CD4-positive, alpha-beta T cell treated with Interleukin-15 for 4 hours (primary cell): ENCODE measurements around the gene CCSER1.
"Not testable (repeated sequence)": the region's sequence is repeated elsewhere in the genome, so short reads cannot be mapped to it uniquely, and the experiment has no call there.

ENCODE experiments used
- DNase-seq: peaks from one replicate; pipeline ENCODE4 v3.0.0-alpha.2; 2020; ENCODE audit warnings: low spot score

Gene CCSER1

DNA sequence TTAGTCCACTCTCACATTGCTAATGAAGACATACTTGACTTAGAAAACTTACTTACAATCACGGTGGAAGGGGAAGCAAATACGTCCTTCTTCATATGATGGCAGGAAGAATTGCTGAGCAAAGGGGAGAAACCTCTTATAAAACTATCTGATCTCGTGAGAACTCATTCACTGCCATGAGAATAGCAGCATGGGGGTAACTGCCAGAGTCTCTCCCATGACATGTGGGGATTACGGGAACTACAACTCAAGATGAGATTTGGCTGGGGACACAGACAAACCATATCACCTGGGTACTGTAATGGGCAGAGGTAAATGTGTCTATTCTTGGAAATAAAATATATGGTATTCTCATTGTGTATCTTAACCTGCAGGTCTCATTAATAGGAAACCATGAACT lies 1464.9 kb downstream of the CCSER1 start:
- no peak for DNase-seq

DNA sequence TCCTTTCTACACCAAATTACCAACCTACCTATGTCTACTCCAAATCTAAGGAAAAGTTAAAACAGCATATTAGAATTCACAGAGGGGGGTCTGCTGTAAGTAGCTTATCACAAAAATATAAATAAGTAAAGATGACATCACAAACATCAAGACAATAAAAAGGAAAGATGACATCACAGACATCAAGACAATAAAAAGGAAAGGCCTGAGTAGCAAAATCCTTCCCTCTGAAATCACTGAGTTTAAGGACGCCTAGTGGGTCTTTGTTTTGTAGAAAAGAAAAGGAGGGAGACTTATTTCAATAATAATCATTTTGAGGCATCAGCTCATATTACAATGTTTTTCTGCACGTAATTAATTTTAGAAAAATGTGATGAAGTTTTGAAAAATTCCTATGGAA lies 1469.5 kb downstream of the CCSER1 start:
- no peak for DNase-seq

DNA sequence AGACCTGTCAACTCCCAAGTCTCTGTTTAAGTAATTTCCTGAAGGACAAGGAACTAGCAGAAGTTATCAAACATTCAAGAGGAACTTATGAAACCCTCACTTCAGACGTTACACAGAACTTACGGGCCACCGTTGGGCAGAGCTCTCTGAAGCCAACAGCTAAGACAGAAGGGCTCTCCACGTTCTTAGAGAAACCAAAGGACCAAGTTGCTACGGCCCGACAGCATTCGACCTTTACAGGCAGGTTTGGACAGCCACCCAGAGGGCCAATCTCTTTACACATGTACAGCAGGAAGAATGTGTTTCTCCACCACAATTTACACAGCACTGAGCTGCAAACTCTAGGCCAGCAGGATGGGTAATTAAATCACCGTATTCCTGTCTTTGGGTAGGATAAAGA lies 1471.5 kb downstream of the CCSER1 start:
- DNase-seq = no peak

DNA sequence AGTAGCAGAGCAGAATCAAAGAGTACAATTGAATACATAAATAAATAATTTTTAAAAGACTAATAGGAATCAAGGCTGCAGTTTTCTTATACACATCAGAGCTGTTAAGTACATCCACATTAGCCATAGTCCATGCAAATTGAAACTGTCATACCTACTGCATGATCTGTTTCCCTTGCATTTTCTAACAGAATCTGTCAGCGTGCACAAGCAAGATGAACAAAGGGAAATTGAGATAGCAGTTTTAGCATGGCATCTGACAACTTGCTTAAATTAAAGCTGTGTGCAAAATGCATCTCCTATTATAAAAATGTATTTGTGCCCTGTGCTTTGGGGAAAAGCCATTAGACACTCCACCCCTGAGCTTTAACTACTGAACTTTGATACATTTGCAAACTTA lies 1473.1 kb downstream of the CCSER1 start:
- DNase-seq = no peak

DNA sequence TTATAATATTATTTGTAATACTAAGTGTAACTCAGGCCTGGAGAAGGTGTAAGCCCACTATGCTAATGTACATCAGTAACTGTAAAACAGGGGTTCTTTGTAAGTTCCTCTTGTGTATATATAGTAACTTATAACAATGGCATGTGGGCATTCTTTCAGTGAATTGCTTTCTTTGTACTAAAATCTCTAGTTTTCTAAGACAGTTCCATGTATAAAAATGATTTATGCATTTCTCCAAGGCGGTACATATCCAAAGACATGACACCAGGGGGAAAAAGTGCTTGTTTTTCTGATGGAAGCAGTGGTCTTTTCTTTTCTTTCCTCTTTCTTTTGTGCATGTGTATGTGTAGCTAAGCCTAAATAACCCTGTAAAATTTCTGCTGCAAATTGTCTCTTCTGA lies 1474.2 kb downstream of the CCSER1 start:
- DNase-seq = no peak

DNA sequence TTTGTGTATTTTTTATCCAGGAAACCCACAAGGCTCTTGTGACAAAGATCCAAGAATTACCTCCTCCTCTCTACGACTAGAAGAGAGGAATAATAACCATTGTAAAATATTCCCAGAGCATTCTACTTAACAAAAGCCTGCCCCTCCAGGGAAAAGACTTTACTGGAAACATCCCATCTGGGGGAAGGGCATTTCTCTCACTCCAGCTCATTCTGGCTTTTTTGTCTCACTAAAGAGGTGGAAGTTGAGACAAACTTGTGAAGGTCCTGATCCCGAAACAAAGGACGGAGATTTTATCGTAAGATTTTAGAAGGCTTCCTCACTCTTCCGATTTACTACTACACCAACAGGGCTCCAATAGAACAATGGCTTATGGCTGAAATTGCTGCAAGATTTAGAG lies 1484.6 kb downstream of the CCSER1 start:
- DNase-seq = no peak

DNA sequence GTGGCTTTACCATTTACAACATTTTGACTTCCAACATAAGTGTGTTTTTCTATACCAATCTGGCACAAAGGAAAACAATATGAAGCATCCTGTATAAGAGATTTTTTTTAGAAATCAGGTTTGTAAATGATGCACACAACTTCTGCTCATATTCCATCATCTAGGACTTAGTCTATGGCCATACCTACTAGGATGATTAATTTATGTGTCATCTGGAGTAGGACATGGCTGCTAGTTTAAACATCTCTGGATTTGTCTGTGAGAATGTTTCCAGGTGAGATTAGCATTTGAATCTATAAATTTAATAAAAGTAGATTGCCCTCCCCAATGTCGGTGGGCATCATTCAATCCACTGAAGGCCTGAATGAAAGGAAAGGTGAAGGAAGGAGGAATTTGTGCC lies 1493.8 kb downstream of the CCSER1 start:
- no peak for DNase-seq

DNA sequence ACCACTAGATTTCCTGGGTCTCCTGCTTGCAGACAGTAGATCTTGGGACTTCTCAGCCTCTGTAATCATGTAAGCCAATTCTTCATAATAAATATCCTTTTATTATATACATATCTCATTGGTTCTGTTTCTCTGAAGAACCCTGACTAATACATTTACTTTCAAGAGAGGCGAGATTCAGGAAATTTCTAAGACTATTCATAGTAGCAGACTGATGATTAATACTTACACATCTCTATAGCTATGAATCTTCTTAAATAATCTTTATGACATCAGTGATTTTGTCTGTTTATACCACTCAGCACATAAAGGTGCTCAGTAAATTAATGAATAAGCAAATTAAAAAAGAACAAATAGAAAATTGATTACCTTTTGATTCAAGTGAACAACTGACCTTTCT lies 1494.3 kb downstream of the CCSER1 start:
- DNase-seq = no peak

DNA sequence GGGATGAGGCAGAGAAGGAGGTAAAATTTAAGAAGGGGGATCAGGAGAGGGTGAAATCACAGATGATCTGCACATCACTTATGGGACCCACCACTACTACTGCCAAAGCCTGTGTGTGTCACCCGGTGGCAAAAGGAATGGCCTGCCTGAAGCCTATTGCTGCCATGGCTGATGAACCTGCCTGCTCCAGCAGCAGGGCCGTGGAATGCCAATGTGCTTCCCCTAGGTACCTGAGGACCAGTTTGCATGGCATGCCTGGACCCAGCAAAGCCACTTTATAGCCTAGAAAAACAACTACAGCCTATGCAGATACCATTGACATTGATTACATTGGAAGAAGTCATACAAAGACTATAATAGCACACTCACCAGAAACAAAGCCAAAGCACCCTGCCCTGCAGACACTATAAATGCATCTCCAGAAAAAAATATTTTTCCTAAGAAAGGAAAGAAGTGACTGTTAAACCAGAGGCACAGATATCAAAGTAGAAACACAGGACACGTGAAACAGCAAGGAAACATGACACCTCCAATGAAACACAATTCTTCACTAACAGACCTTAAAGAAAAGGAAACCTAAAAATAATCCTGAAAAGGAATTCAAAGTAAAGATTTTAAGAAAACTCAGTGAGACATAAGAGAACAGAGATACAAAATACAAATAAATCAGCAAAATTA lies 1495.9 kb downstream of the CCSER1 start:
- no peak for DNase-seq

DNA sequence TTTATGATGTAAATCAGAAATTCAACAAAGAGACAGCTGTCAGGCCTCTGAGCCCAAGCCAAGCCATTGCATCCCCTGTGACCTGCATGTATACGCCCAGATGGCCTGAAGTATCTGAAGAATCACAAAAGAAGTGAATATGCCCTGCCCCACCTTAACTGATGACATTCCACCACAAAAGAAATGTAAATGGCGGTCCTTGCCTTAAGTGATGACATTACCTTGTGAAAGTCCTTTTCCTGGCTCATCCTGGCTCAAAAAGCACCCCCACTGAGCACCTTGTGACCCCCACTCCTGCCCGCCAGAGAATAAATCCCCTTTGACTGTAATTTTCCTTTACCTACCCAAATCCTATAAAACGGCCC lies 1496.4 kb downstream of the CCSER1 start:
- DNase-seq = not testable (repeated sequence)

DNA sequence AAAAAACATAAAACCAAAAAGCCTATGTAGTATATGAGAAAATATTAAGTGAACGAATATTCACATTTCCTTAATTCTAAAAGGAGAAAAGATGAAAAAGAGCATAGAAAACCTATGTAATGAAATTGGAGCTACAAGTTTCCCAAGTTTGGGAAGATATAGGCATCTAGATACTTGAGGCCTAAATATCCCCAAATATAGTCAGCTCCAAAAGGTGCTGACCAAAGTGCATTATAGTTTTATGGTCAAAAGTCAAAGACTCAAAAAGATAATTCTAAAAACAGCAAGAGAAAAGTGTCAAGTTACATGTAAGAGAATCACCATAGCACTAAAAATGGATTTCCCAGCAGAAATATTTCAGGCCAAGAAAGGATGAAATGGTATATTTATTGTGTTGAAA lies 1502.9 kb downstream of the CCSER1 start:
- no peak for DNase-seq

DNA sequence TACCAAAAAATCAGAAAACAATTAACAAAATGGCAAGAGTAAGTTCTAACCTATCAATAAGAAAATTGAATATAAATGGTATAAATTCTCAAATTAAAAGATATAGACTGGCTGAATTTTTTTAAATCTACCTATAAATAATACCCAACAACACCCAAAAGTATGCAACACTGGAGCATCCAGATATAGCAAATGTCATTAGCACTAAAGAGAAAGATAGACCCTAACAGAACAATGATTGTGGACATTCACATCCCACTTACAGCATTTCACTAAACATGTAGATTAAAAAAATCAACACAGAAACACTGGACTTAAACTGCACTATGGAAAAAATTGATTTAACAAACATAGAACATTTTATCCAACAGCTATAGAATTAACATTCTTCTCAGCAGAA lies 1503.6 kb downstream of the CCSER1 start:
- DNase-seq = no peak

DNA sequence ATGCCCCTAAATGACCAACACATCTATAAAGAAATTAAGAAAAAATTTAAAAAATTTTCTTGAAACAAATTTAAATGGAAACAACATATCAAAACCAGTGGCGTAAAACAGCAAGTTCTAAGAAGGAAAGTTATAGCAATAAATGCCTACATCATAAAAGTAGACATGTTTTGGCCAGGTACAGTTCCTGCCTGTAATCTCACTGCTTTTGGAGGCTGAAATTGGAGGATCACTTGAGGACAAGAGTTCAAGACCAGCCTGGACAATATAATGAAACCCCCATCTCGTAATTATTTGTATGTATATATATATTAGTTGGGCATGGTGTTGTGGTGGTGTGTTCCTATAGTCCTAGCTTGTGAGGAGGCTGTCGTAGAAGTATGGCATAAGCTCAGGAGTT lies 1504.1 kb downstream of the CCSER1 start:
- DNase-seq = no peak

DNA sequence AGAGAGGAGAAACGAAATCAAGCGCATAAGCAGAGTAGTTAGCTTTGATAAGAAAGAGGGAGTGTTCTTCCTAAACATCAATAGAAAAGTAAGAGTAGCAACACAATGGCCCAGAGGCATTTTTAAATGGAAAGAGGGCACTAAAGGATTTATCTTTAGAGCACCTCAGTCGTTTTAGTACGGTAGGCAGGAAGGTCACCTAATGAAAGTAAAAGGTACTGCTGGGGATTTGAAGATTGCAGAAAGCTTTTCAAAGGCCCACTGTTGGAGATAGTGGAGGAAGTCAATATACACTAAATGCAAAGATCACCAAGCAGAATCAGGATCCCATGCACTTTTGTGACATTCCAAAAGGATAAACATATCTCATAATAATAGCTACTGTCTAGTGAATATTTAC lies 1508.9 kb downstream of the CCSER1 start:
- no peak for DNase-seq
